NCI-H748 (cell line): ENCODE measurements around the gene SYNDIG1.

ENCODE experiments used
- DNase-seq: peaks from one replicate; lab custom pipeline; 2025; ENCODE audit not compliant: unreplicated experiment; lab: John Stamatoyannopoulos, UW

SYNDIG1 gene

GRCh38 chr20:24446811-24447210, 22.6 kb upstream of the SYNDIG1 start:
- DNase-seq, result no peak

DNA sequence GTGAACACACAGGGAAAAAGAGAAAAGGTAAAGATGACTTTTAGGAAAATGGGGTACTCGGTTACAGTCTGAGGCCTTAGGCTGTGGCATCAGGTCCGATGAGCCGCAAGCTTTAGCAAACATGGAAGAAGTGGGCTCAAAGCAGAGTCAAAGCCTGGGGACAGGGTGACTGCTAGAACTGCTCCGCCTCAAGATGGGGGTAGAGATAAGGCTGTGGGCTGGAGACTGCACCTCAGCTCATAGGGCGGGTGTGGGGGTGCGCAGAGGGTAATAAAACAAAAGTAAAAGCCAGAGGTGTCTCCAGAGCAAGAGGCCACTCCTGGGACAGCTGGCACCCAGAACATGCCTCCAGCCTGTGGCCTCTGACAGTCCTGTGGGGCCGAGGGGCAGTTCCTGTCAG, 21.3 kb upstream of the SYNDIG1 start:
- DNase-seq, result no peak

GRCh38 chr20:24449026-24449720, 20.3 kb upstream of the SYNDIG1 start:
- DNase-seq, result no peak

DNA sequence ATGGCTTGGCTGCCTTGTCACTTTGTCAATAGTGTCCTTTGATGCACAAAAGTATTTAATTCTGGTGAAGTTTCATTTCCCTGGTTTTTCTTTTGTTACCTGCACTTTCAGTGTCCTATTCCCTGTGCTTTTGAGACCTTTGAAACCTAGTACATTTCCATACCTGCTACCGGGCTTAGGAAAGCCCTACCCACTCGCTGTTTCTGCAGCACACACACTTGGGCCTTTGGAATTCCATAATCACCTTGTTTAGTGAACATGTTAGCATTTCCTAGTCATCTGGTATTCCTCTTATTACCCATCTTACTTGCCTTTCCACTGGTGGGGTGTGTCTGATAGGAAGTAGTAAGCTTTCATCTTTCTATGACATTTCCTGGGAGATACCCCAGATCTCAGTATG, 19.3 kb upstream of the SYNDIG1 start:
- DNase-seq, result no peak

- DNase-seq, result no peak
These were observed 18.6 kb upstream of the SYNDIG1 start for GRCh38 chr20:24450624-24451376.

- no peak for DNase-seq
These were observed 18.0 kb upstream of the SYNDIG1 start for GRCh38 chr20:24451428-24451827.

DNA sequence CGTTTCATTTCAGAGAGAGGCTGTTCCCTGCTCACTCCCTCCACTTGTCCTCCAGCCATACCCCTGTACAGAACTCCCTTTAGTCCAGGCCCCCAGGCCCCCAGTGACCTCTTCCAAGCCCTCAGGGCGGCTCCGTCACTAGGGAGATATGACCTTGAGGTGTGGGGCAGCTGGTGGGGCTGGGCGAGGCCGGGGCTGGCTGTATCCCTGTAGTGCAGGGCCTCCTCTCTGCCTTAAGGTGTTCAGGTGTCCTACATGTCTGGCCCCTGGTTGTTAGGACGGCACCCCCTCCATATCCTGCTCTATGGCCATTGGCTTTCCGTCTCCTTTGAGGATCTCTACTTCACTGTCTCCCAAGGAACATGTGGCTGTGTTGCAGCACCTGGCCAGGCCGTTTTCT, 17.4 kb upstream of the SYNDIG1 start:
- DNase-seq, result no peak

- DNase-seq, result no peak
These were observed 16.8 kb upstream of the SYNDIG1 start for GRCh38 chr20:24452498-24453127.

- no peak for DNase-seq
These were observed 15.6 kb upstream of the SYNDIG1 start for GRCh38 chr20:24453869-24454268.

- DNase-seq, result no peak
These were observed 14.3 kb upstream of the SYNDIG1 start for GRCh38 chr20:24455081-24455480.

DNA sequence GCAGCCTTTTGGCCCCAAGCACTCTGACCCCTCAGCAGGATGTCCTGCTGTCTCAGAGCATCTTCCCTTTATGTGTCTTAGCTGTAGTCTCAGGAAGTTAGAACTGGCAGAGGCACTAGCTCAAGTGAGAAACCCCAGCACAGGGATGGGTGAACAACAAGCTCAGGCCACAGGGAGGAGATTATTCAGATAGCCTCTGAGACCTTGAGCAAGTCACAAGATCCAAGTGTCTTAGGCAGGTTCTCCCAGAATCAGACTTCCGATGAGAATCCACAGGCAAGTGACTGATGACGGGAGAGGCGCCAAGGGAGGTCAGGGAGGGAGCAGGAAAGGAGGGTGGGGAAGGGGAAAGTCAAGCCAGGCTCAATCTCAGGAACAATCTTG, 13.0 kb upstream of the SYNDIG1 start:
- no peak for DNase-seq

DNA sequence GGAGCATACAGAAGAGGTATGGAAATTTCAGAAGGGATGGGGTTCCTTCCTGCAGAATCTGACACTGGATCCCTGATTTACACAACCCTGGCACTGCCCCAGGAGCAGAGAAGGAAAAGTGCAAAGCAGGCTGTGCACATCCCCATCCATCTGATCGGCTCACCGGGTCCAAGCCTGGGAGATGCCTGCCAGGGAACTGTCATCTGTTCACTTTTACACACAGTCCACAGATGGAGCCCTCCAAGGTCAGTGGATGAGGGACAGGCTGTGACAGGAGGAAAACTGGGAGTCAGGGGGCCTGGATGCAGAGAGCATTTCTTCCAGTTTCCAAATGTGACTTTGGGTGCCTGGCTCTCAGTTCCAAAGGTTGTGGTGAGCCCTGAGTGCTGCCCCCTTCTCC, 11.0 kb upstream of the SYNDIG1 start:
- DNase-seq, result no peak

DNA sequence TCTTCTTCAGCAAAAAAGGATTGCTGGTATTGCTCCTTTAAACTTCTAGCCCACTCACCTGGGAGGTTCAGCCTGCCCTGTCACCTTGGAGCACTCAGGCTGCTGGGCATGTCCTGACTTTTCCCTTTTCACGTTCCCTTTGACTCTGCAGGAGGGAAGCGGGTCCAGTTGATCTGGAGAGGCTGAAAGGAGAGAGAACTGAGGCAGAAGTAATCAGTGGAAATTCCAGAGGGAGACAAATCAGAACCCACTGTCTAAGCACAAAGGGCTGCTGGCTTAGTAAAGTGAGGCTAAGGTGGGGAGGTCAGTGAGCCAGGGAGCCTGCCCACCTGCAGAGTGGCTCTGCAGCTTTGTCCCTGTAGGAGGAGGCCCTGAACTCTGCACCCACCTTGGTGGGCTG, 9.7 kb upstream of the SYNDIG1 start:
- no peak for DNase-seq

GRCh38 chr20:24460712-24461111, 8.7 kb upstream of the SYNDIG1 start:
- DNase-seq, result no peak

GRCh38 chr20:24461848-24462247, 7.6 kb upstream of the SYNDIG1 start:
- DNase-seq, result peak; percentile 54

GRCh38 chr20:24462460-24463010, 6.9 kb upstream of the SYNDIG1 start:
- no peak for DNase-seq

- no peak for DNase-seq
These were observed 4.3 kb upstream of the SYNDIG1 start for GRCh38 chr20:24465159-24465558.

DNA sequence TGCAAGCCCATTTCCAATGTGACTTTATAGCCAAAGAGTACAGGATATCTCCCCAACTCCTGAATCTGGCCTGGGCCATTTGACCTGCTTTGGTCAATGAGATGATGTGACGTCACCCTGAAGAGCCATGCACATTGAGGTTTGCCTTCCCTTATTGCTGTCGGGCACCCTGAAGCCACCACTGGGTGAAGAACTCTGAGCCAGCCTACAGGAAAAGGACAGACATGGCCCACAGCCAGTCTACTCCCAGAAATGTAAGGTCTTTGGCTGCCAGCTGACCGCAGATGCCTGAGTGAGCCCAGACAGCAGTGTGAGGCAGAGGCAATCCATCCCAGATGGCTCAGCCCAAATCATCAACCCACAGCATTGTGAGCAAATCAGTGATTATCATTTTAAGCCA, 3.7 kb upstream of the SYNDIG1 start:
- DNase-seq, result no peak

- DNase-seq, result no peak
These were observed 871 bp upstream of the SYNDIG1 start for GRCh38 chr20:24468401-24469115.

GRCh38 chr20:24469894-24470745, 691 bp downstream of the SYNDIG1 start:
- peak; percentile 58 for DNase-seq
